Iris pigment epithelial cell (primary cell): ENCODE measurements around the gene NBAS.
"Not testable (repeated sequence)": the region's sequence is repeated elsewhere in the genome, so short reads cannot be mapped to it uniquely, and the experiment has no call there.

ENCODE experiments used
- DNase-seq: peaks from one replicate; pipeline ENCODE4 v3.0.0-alpha.2; 2011; ENCODE audit warnings: low read depth

NBAS gene

DNA sequence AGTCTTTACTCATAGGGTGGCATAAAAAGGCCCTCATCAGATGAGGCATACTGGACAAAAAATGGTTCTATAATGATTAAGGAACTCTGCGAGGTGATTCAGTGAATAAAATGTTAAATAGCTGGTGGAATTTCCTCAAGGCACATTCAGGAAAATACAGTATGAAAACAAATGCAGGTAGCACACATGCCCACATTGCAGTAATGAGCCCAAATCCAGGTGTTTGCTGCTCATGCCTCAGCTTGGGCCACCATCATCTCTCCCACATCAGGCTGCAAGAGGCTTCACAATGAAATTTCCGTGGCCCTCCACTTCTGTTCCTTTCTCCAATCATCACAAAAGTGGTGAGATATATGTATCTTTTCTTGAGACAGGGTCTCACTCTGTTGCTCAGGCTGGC is 298.3 kb downstream of the NBAS start:
- no peak for DNase-seq

GRCh38 chr2:15260835-15261234 is 300.3 kb downstream of the NBAS start:
- no peak for DNase-seq

GRCh38 chr2:15260196-15260595 is 300.9 kb downstream of the NBAS start:
- no peak for DNase-seq

DNA sequence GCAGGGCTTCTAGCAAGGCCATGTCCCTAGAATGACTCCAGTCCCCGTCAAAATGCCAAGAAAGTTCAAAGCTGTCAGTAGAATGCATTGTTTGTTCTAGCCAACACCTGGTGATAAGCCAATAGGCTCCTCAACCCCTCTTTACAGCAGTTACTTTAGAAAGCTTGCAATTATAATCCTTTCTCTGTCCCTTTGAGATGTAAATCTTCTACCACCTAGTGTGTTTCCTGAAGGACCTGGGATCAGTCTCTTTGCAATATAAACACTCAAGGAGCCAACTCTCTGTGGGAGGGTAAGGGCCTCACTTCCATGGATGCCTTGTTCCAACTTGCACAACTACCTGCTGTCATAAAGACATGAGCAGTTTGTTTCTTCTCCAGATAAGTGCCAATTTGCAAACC is 301.8 kb downstream of the NBAS start:
- no peak for DNase-seq

- DNase-seq = not testable (repeated sequence)
Measured at GRCh38 chr2:15258385-15258784, 302.7 kb downstream of the NBAS start.

DNA sequence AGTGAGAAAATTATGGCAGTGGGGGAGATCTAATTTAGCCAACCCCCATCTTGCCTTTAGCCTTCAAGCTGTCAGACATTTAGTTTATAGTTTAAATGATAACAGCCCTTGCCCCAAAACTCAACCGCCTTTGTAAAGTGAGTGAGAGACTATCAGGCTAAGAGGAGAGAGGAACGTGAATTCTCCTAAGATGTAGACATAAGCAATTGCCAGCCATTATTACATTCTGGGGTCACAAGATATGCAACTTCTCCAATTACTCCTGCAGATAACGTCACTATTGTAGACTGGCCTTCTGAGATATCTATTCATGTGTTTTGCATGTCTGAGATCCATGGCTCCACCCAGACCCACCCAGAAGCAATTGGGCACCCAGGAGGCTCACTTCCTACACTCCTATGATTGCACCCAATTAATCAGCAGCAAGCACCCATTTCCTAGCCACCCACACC is 307.3 kb downstream of the NBAS start:
- no peak for DNase-seq

DNA sequence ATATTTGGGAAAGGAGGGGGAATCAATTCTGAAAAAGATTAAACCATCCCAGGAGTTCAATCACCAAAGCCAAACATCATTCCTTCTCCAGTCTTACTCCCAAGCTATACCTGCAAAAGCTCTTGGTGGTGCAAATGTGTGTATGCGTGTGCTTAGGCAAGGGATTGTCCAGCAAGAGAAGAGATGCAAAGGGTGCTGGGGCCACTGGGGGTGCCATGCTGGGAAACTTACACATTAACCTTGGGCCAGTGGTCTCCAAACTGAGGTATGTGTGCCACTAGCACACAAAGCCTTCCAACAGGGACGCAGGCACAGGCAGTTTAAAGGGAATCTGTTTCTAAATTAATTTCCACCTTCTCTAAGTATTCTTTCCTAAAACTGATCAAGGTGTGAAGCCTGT is 307.9 kb downstream of the NBAS start:
- no peak for DNase-seq

GRCh38 chr2:15251753-15252152 is 309.4 kb downstream of the NBAS start:
- no peak for DNase-seq

DNA sequence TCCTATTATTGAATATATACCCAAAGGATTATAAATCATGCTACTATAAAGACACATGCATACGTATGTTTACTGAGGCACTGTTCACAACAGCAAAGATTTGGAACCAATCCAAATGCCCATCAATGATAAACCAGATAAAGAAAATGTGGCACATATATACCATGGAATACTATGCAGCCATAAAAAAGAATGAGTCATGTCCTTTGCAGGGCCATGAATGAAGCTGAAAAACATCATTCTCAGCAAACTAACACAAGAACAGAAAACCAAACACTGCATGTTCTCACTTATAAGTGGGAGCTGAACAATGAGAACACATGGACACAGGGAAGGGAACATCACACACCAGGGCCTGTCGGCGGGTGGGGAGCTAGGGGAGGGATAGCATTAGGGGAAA is 310.2 kb downstream of the NBAS start:
- DNase-seq = not testable (repeated sequence)

DNA sequence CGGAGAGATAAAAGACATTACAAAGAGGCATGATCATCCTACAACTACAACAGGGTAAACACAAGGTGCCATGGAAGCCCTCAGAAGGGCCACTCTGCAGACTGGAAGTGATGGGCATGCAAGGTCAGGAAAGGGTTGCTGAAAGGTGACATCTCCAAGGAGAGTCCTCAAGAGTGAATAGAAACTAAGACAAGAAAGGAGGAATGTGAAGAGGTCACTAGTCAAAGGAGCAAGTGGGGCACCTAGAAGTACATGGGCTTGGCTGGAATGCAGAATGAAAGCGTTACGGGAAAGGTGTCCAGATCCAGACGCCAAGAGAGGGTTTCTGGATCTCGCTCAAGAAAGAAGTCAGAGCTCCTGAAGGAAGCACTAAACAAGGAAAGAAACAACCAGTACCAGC is 314.3 kb downstream of the NBAS start:
- no peak for DNase-seq

- DNase-seq = peak; percentile 69
Measured at GRCh38 chr2:15243762-15244161, 317.4 kb downstream of the NBAS start.

- DNase-seq = no peak
Measured at GRCh38 chr2:15242936-15243461, 318.1 kb downstream of the NBAS start.

- no peak for DNase-seq
Measured at GRCh38 chr2:15241929-15242328, 319.2 kb downstream of the NBAS start.

DNA sequence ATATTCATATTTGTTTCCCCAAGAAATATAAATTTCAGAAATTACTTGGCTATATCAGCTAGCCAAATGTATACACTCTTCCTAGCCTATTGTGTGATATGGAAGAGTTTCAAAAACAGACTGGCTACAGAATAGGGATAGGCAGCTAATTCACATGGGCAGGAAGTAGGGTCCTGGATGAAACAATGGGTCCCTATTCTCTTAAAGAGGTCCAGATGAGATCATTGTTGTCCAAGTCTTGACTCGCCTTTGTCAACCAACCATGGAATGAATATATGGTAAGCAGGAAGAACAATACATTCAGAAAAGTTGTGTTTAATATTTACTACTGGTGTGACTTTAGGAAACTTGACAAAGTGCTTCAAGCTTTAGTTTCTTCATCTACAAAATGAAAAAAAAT is 319.9 kb downstream of the NBAS start:
- DNase-seq = no peak

DNA sequence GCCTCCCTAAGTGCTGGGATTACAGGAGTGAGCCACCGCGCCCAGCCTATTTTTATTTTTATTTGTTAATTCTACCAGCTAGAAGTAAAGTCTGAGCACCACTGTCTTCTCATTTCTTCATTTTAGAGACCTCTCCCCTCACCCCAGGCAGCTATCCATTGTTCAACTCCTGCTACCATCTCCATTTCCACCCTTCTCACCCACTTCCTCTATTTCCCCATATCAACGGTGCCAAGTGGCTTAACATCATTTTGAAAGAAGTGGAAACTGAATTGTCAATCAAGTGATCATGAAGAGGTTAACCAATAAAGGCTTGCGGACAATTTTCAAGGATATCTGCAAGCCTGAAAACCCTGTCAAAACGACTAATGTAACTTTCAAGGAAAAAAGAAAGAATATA is 323.1 kb downstream of the NBAS start:
- DNase-seq = no peak

DNA sequence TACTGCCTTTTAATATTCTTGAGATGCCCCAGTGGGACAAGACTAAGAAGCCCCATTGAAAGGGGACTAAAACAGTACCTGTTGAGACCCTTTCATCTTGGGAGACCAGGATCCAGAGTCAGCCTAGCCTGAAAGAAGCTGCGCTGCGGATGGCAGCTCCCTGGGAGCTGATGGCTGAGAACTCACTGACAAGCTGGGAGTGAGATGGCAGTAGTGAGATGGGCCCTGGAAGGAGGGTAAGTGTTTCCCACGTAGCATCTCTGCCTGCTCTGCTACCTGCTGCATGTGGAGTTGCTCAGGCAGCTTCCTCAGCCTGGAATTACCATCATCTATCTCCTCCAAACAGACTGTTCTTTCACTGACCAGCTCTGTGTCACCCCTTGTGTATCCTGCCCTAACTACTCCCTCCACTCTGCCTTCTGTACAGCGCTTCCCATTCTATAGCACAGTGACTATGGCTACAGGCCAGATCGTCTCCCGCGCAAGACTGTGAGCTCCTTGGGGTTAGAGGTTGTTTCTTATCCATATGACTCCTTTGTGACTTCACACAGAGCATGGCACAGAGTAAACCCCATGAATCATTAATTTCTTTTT is 330.4 kb downstream of the NBAS start:
- DNase-seq = no peak

DNA sequence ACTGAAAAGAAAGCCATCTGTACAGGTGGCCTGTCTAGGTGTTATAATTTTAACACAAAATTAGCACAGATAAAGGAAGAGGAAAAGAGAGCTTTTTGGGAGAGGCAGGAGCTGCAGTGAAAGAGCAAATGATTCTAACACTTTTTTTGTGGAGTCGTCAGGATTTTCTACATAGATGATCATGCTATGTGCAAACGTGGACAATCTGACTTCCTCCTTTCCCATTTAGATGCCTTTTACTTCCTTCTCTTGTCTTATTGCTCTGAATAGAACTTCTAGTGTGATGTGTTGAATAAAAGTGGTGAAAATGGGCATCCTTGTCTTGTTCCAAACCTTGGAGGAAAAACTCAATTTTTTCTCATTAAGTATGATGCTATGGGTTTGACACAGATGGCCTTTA is 334.5 kb downstream of the NBAS start:
- DNase-seq = no peak

DNA sequence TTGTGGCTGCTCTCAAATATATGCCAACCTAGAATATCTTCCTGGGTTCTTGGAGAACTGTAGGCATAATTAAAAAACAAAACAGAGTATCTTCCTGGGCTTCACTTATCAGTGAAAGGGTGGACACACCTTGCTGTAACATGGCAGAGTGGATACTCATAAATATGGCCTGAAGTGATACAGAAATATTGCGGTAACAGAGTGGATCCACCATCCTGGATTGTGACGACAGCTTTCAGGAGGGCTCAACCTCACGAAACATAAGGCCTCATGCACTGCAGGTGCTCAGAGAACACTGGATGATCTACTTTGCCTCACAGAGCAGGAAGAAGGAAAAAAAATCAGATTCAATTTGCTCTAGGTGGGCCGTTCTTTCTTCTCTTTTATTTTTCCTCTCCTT is 336.0 kb downstream of the NBAS start:
- no peak for DNase-seq

DNA sequence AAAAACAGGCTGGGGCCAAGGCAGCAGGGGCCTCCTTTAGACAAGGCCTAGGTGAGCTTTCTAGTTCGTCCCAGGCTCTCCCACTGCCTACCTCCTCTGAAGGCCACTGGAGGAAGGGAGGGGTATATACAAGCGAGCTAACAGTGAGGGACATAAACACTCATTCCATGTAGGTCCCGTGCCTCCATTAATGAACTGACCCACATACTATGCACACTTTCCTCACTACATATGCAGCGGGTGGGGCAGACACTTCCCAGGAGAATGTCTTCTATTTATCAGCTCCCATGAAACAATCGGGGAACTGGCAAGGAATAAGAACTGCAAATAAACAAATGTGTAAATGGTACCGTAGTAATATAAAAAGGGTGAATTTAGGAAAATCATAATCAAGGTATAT is 336.5 kb downstream of the NBAS start:
- DNase-seq = no peak

DNA sequence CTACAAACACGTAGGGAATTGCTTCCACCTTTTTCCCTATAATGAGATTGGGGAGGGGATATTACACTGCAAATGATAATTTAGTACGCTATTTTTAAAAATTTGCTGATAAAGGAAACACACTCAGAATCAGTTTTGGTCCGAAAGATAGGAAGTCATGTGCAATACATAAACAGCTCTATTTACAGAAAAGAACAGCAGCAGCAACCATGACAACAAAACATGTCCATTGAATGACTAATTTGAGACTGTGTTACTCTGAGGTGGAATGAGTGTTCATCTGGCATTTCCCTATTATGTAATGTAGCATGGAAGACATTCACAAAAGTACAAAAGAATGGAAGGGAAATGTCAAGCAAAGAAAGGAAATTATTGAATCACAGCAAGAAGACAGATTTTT is 337.2 kb downstream of the NBAS start:
- DNase-seq = peak; percentile 94

- DNase-seq = peak; percentile 14
Measured at GRCh38 chr2:15222856-15223255, 338.3 kb downstream of the NBAS start.

GRCh38 chr2:15220603-15221002 is 340.5 kb downstream of the NBAS start:
- DNase-seq = no peak

- no peak for DNase-seq
Measured at GRCh38 chr2:15218423-15219086, 342.6 kb downstream of the NBAS start.

DNA sequence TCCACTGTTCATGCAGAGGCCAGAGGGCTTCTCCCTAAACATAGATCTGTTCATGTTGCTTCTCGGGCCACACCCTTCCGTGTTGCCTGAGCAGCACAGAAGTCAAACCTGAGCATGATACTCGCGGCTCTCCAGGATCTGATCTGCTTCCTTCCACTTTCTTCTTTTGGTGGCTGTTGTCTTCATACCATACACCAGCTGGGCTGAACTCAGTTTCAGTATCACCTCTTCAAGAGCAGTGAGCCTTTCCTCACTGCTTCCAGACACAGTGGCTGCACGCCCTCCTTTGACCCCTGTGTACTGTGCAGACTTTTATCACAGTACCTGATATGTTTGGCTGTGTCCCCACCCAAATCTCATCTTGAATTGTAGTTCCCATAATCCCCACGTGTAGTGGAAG is 348.9 kb downstream of the NBAS start:
- no peak for DNase-seq
